ENCODE results near the gene ZNF28. TPM values are rescaled to one million over a fixed set of nuclear protein-coding genes. Genes with fewer than 3 reads are reported as not detected.
"Not testable (repeated sequence)": the region's sequence is repeated elsewhere in the genome, so short reads cannot be mapped to it uniquely, and the experiment has no call there.

The ZNF28 gene
- total RNA-seq, 1 experiment from 2014 or later: 17.8 TPM

DNA sequence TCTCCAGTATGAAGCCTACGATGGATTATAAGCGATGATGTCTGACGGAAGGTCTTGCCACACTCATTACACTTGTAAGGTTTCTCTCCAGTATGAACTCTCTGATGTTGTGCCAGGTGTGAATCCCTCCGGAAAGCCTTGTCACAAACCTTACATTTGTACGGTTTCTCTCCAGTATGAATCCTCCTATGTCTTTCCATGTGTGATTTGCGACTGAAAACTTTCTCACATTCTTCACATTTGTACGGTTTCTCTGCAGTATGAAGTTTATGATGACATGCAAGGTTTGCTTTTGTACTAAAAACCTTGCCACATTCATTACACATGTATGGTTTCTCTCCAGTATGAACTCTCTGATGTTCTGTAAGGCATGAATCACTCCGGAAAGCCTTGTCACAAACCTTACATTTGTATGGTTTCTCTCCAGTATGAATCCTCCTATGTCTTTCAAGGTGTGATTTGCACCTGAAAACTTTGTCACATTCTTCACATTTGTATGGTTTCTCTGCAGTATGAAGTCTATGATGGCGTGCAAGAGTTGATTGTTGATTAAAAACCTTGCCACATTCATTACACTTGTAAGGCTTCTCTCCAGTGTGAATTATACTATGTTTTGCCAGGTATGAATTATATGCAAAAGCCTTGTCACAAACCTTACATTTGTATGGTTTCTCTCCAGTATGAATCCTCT lies 21.3 kb downstream of the ZNF28 start:
- H3K9me3 ChIP-seq (ENCODE audit: control insufficient read depth in 1 of 2, insufficient read depth in 1 of 2, low read depth in 1 of 2, low read length in 2 of 2): peaks cover 42 to 47% of the 10 kb centered on the region in 2 experiments; a peak in 3 of 4 replicates
- H3K4me3 ChIP-seq (replicated peaks in 1 of 2; ENCODE audit: low read depth in 1 of 2, low read length in 2 of 2); BruUV-seq (replicated peaks); intact Hi-C loops (cut with micrococcal nuclease); H3K4me1 ChIP-seq (ENCODE audit: control insufficient read depth in 1 of 2, insufficient read depth in 2 of 2, low read length in 2 of 2); H4K20me1 ChIP-seq (ENCODE audit: insufficient read depth); H3K79me2 ChIP-seq (ENCODE audit: insufficient read depth, low read length); H2AFZ ChIP-seq (ENCODE audit: low read depth, low read length, poor library complexity, severe bottlenecking); H3K9ac ChIP-seq (ENCODE audit: low read length); DNase-seq (ENCODE audit: low read depth, low spot score); POLR2A ChIA-PET; H3K9me2 ChIP-seq (ENCODE audit: insufficient read depth); H3K27me3 ChIP-seq (ENCODE audit: insufficient read depth, low read length); ATAC-seq; H3K27ac ChIP-seq (ENCODE audit: low read depth, low read length); H3K4me2 ChIP-seq (ENCODE audit: low read length); CTCF ChIA-PET; RAD21 ChIA-PET (ENCODE audit: low non-redundant PET in 1 of 2, low total read pairs in 2 of 2, uncharacterized antibody in 2 of 2, unreplicated experiment in 2 of 2): not testable (repeated sequence)
- peaks cover 2 to 22% of the 10 kb centered on the region in 2 experiments; a peak in 2 of 4 replicates for H3K36me3 ChIP-seq (ENCODE audit: control insufficient read depth in 1 of 2, insufficient read depth in 2 of 2, low read length in 2 of 2)
- TF ChIP-seq ZNF274 (IDR thresholded peaks at IDR 0.05; ENCODE audit: low read depth, low read length): peak; percentile 64

DNA sequence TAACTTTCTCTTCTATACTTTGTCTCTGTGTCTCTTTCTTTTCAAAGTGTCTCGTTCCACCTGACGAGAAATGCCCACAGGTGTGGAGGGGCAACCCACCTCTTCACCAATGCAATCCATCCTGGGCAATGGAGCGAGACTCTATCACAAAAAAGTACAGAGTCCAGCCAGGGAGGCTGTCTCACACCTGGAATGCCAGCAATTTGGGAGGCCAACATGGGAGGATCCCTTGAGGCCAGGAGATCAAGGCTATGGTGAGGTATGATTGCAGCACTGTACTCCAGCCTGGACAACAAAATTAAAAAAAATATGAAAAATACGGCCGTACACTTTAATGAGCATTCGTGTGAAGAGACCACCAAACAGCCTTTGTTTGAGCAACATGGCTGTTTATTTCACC lies 32.0 kb downstream of the ZNF28 start:
- H4K20me1 ChIP-seq (ENCODE audit: insufficient read depth): no peaks in the 10 kb centered on the region
- ChIA-PET CTCF (no interaction called here), POLR2A (no interaction called here), RAD21 (ENCODE audit: low non-redundant PET in 1 of 2, low total read pairs in 2 of 2, uncharacterized antibody in 2 of 2, unreplicated experiment in 2 of 2) (no interaction called here)
- TF ChIP-seq SRF (IDR thresholded peaks at IDR 0.05; ENCODE audit: low read depth): no peak
- TF ChIP-seq RAD21 (IDR thresholded peaks at IDR 0.05; ENCODE audit: low read depth): no peak
- H3K79me2 ChIP-seq (ENCODE audit: insufficient read depth, low read length): peaks cover 3% of the 10 kb centered on the region; the same call in 1 of the 2 replicates
- no peaks in the 10 kb centered on the region for H3K9me2 ChIP-seq (ENCODE audit: insufficient read depth)
- no peak overlapping the region for H3K27ac ChIP-seq (ENCODE audit: low read depth, low read length)
- H3K9me3 ChIP-seq (ENCODE audit: control insufficient read depth in 1 of 2, insufficient read depth in 1 of 2, low read depth in 1 of 2, low read length in 2 of 2): peaks cover 0 to 2% of the 10 kb centered on the region in 2 experiments; a peak in 2 of 4 replicates
- no peak for DNase-seq (ENCODE audit: low read depth, low spot score)
- H3K27me3 ChIP-seq (ENCODE audit: insufficient read depth, low read length): no peaks in the 10 kb centered on the region
- no TSS peak for BruUV-seq (replicated peaks)
- peaks cover 0 to 10% of the 10 kb centered on the region in 2 experiments; a peak in 3 of 4 replicates for H3K4me1 ChIP-seq (ENCODE audit: control insufficient read depth in 1 of 2, insufficient read depth in 2 of 2, low read length in 2 of 2)
- no peak for ATAC-seq
- H3K9ac ChIP-seq (ENCODE audit: low read length): no peak overlapping the region
- H3K36me3 ChIP-seq (ENCODE audit: control insufficient read depth in 1 of 2, insufficient read depth in 2 of 2, low read length in 2 of 2): no peaks in the 10 kb centered on the region
- intact Hi-C loops (cut with micrococcal nuclease): no loop called here
- no peak overlapping the region for H2AFZ ChIP-seq (ENCODE audit: low read depth, low read length, poor library complexity, severe bottlenecking)
- H3K4me2 ChIP-seq (ENCODE audit: low read length): no peak overlapping the region
- H3K4me3 ChIP-seq (replicated peaks in 1 of 2; ENCODE audit: low read depth in 1 of 2, low read length in 2 of 2): no peak overlapping the region

Measured in HCT116 (cell line).